Gastrocnemius medialis (tissue), 4 donors: ENCODE measurements around the gene DEF6.

Experiments
- POLR2A ChIP-seq, 2 donors: fragments of 450-650 bp; IDR thresholded peaks; one replicate each; pipeline ENCODE4 v1.6.1; 2017; ENCODE audit warnings: antibody characterized with exemption in 2 of 2, mild to moderate bottlenecking in 2 of 2, moderate library complexity in 2 of 2
- TF ChIP-seq, protein P1 (sequence below), 5 experiments: fragments of 450-650 bp in 3 of 5; fragments of 200-600 bp in 2 of 5; sonication (generic) in 2 of 5; IDR thresholded peaks in 4 of 5; conservative IDR thresholded peaks in 1 of 5; 1 replicate in 4 of 5; 2 replicates in 1 of 5; pipeline ENCODE4 v1.5.1; 2016 to 2019; ENCODE audit warnings: antibody characterized with exemption in 5 of 5, mild to moderate bottlenecking in 3 of 5, moderate library complexity in 3 of 5

DNA sequence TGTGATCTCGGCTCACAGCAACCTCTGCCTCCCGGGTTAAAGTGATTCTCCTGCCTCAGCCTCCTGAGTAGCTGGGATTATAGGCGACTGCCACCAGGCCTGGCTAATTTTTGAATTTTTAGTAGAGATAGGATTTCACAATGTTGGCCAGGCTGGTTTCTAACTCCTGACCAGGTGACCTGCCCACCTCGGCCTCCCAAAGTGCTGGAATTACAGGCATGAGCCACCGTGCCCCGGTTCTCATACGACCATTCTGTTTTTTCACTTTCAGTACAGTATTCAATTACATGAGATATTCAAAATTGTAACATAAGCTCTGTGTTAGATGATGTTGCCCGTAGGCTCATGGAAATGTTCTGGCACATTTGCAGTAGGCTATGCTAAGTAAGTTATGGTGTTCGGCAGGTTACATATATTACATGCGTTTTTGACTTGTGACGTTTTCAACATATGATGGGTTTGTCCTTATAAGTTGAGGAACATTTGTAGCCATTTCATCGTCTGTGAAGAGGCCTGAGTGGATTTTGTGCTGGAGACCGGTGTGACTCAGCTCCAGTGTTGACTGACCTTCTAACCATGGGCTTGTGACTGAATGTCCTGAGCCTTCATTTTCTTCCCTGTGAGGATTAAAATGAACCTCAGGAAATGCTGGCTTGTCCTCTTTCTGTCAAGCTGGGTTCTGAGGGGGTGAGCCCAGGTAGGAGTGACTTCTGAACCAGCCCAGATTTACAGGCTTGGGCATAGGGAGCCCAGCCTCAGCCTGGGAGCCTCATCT is 56.9 kb downstream of the DEF6 start:
- no peak for TF ChIP-seq POLR2A (IDR thresholded peaks at IDR 0.05)
- TF ChIP-seq, protein P1, sequence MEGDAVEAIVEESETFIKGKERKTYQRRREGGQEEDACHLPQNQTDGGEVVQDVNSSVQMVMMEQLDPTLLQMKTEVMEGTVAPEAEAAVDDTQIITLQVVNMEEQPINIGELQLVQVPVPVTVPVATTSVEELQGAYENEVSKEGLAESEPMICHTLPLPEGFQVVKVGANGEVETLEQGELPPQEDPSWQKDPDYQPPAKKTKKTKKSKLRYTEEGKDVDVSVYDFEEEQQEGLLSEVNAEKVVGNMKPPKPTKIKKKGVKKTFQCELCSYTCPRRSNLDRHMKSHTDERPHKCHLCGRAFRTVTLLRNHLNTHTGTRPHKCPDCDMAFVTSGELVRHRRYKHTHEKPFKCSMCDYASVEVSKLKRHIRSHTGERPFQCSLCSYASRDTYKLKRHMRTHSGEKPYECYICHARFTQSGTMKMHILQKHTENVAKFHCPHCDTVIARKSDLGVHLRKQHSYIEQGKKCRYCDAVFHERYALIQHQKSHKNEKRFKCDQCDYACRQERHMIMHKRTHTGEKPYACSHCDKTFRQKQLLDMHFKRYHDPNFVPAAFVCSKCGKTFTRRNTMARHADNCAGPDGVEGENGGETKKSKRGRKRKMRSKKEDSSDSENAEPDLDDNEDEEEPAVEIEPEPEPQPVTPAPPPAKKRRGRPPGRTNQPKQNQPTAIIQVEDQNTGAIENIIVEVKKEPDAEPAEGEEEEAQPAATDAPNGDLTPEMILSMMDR (IDR thresholded peaks at IDR 0.05 in 4 of 5, conservative IDR thresholded peaks at IDR 0.05 in 1 of 5): no peak
